HCT116 (cell line): Measurements from ENCODE around the gene PLEKHA5. TPM values are rescaled to one million over a fixed set of nuclear protein-coding genes. Genes with fewer than 3 reads are reported as not detected.

Source experiments
- ATAC-seq: fragments of 200-7000 bp; cut with Tn5 transposase; 2 replicates; pipeline ENCODE4 v1.9.1; 2020; ENCODE audit warnings: mild to moderate bottlenecking, moderate library complexity
- BruUV-seq: library from RNA; stranded (reverse); fragments of 400-500 nt; replicated peaks from 2 replicates; lab custom pipeline; 2021; lab: Mats Ljungman, UMichigan
- CTCF ChIA-PET: fragments of 300-600 bp; sonication (Branson Sonifier 250); formaldehyde crosslinking; loops from one replicate; lab custom pipeline; 2021; ENCODE audit warnings: antibody characterized with exemption; lab: Charles Lee
- POLR2A ChIA-PET: fragments of 300-600, 350-600 bp; sonication (Branson Sonifier 250); formaldehyde crosslinking; loops from one replicate; lab custom pipeline; 2021; ENCODE audit warnings: antibody characterized with exemption; lab: Charles Lee
- RAD21 ChIA-PET, 2 experiments: fragments of 300-600 bp; sonication (Branson Sonifier 250); formaldehyde crosslinking; loops; one replicate each; lab custom pipeline; 2023; ENCODE audit warnings: low total read pairs in 2 of 2; ENCODE audit not compliant: uncharacterized antibody in 2 of 2, unreplicated experiment in 2 of 2, low non-redundant PET in 1 of 2; lab: Charles Lee
- DNase-seq: peaks from one replicate; pipeline ENCODE4 v3.0.0-alpha.2; 2010; ENCODE audit warnings: low read depth, low spot score
- H2AFZ ChIP-seq: fragments of 200-600 bp; shearing (Covaris generic), sonication (generic); 2 replicates; pipeline ENCODE4 v1.6.1; 2017; ENCODE audit warnings: low read depth, mixed run types, mixed read lengths, antibody characterized with exemption, low read length; ENCODE audit not compliant: poor library complexity, severe bottlenecking
- H3K27ac ChIP-seq: 2 replicates; pipeline ENCODE4 v1.5.1; 2012; ENCODE audit warnings: low read depth, low read length
- H3K27me3 ChIP-seq: fragments of 200-600 bp; sonication (generic); 2 replicates; pipeline ENCODE4 v1.6.1; 2016; ENCODE audit warnings: mixed run types, low read length, mixed read lengths; ENCODE audit not compliant: insufficient read depth
- H3K36me3 ChIP-seq, 2 experiments: fragments of 200-500 bp in 1 of 2; fragments of 200-600 bp in 1 of 2; sonication (Bioruptor generic) in 1 of 2; sonication (generic) in 1 of 2; 2 replicates each; pipeline versions ENCODE4 v1.5.1 to v1.6.1; 2014 to 2016; ENCODE audit warnings: low read length in 2 of 2, inconsistent platforms in 1 of 2, mixed read lengths in 1 of 2, mixed run types in 1 of 2; ENCODE audit not compliant: insufficient read depth in 2 of 2, control insufficient read depth in 1 of 2
- H3K4me1 ChIP-seq, 2 experiments: fragments of 200-600 bp in 1 of 2; sonication (generic) in 1 of 2; 2 replicates each; pipeline versions ENCODE4 v1.5.1 to v1.6.1; 2012 to 2017; ENCODE audit warnings: low read length in 2 of 2, inconsistent platforms in 1 of 2, mild to moderate bottlenecking in 1 of 2, mixed read lengths in 1 of 2, mixed run types in 1 of 2, moderate library complexity in 1 of 2; ENCODE audit not compliant: insufficient read depth in 2 of 2, control insufficient read depth in 1 of 2
- H3K4me2 ChIP-seq: fragments of 200-600 bp; sonication (generic); 2 replicates; pipeline ENCODE4 v1.6.1; 2017; ENCODE audit warnings: mixed run types, low read length, mixed read lengths
- H3K4me3 ChIP-seq, 2 experiments: fragments of 200-600 bp in 1 of 2; sonication (generic) in 1 of 2; replicated peaks in 1 of 2; 2 replicates each; pipeline ENCODE4 v1.5.1; 2011 to 2016; ENCODE audit warnings: low read length in 2 of 2, control low read depth in 1 of 2, low read depth in 1 of 2, mild to moderate bottlenecking in 1 of 2, mixed read lengths in 1 of 2, mixed run types in 1 of 2
- H3K79me2 ChIP-seq: fragments of 200-600 bp; sonication (generic); 2 replicates; pipeline ENCODE4 v1.6.1; 2017; ENCODE audit warnings: mild to moderate bottlenecking, mixed run types, low read length, moderate library complexity, mixed read lengths; ENCODE audit not compliant: insufficient read depth
- H3K9ac ChIP-seq: fragments of 200-600 bp; sonication (generic); 2 replicates; pipeline ENCODE4 v1.6.1; 2016; ENCODE audit warnings: low read length, mixed read lengths
- H3K9me2 ChIP-seq: fragments of 200-600 bp; sonication (generic), shearing (Covaris generic); 2 replicates; pipeline ENCODE4 v1.6.1; 2017; ENCODE audit warnings: mixed run types, mild to moderate bottlenecking, moderate library complexity; ENCODE audit not compliant: insufficient read depth
- H3K9me3 ChIP-seq, 2 experiments: fragments of 200-500 bp in 1 of 2; fragments of 200-600 bp in 1 of 2; sonication (Bioruptor generic) in 1 of 2; sonication (generic) in 1 of 2; 2 replicates each; pipeline ENCODE4 v1.6.1; 2014 to 2017; ENCODE audit warnings: low read length in 2 of 2, mixed read lengths in 2 of 2, inconsistent platforms in 1 of 2, low read depth in 1 of 2, mild to moderate bottlenecking in 1 of 2, mixed run types in 1 of 2, moderate library complexity in 1 of 2; ENCODE audit not compliant: control insufficient read depth in 1 of 2, insufficient read depth in 1 of 2
- H4K20me1 ChIP-seq: fragments of 200-600 bp; sonication (generic), shearing (Covaris generic); 2 replicates; pipeline ENCODE4 v1.6.1; 2017; ENCODE audit warnings: mixed run types, mild to moderate bottlenecking, moderate library complexity; ENCODE audit not compliant: insufficient read depth
- ELF1 ChIP-seq: IDR thresholded peaks from 2 replicates; pipeline ENCODE4 v1.6.1; 2012; ENCODE audit warnings: low read depth, borderline replicate concordance
- EZH2 ChIP-seq: fragments of 200-600 bp; sonication (generic); IDR thresholded peaks from 2 replicates; pipeline ENCODE4 v1.6.1; 2017; ENCODE audit warnings: antibody characterized with exemption, mixed run types
- EZH2phosphoT487 ChIP-seq: fragments of 200-600 bp; IDR thresholded peaks from 2 replicates; pipeline ENCODE4 v1.6.1; 2018; ENCODE audit warnings: antibody characterized with exemption, borderline replicate concordance
- JUND ChIP-seq: IDR thresholded peaks from 2 replicates; pipeline ENCODE4 v1.6.1; 2012
- POLR2AphosphoS5 ChIP-seq: IDR thresholded peaks from 2 replicates; pipeline ENCODE4 v1.6.1; 2011; ENCODE audit warnings: mild to moderate bottlenecking, low read depth, low read length, moderate library complexity
- RAD21 ChIP-seq: IDR thresholded peaks from 2 replicates; pipeline ENCODE4 v1.6.1; 2012; ENCODE audit warnings: low read depth, mild to moderate bottlenecking
- REST ChIP-seq: IDR thresholded peaks from 2 replicates; pipeline ENCODE4 v1.6.1; 2012; ENCODE audit warnings: low read depth
- YY1 ChIP-seq: IDR thresholded peaks from 2 replicates; pipeline ENCODE4 v1.6.1; 2011; ENCODE audit warnings: low read length, low read depth, moderate library complexity, mild to moderate bottlenecking; ENCODE audit not compliant: insufficient replicate concordance; ENCODE audit errors: extremely low read depth
- ZFX ChIP-seq: fragments of 450-650 bp; IDR thresholded peaks from 2 replicates; pipeline ENCODE4 v1.6.1; 2017
- ZNF274 ChIP-seq: fragments of 200-500 bp; sonication (Bioruptor generic); IDR thresholded peaks from 2 replicates; pipeline ENCODE4 v1.6.1; 2014; ENCODE audit warnings: mild to moderate bottlenecking, low read depth, low read length, inconsistent platforms
- intact Hi-C: fragments of 100-400 bp; cut with micrococcal nuclease; formaldehyde crosslinking; loops from 2 replicates; pipeline ENCODE4 v1.10.0; 2022
- total RNA-seq: library from RNA; stranded (reverse); gene quantifications from one replicate; pipeline ENCODE4 v1.2.1, GENCODE V29; 2021; ENCODE audit not compliant: unreplicated experiment
- TF ChIP-seq, protein P1 (sequence below): IDR thresholded peaks from 2 replicates; pipeline ENCODE4 v1.6.1; 2012
- TF ChIP-seq, protein P2 (sequence below): IDR thresholded peaks from 2 replicates; pipeline ENCODE4 v1.6.1; 2011; ENCODE audit warnings: mild to moderate bottlenecking, low read length, moderate library complexity; ENCODE audit not compliant: insufficient replicate concordance; ENCODE audit errors: extremely low read depth
- TF ChIP-seq, protein P3 (sequence below): IDR thresholded peaks from 2 replicates; pipeline ENCODE4 v1.6.1; 2012

Gene PLEKHA5
- total RNA-seq, 1 experiment from 2014 or later = 18.9 TPM

- no TSS peak for BruUV-seq
- no peaks in the 10 kb centered on the region for H3K4me1 ChIP-seq
- H3K9ac ChIP-seq = no peak overlapping the region
- no peak for DNase-seq
- intact Hi-C loops = no loop called here
- H3K79me2 ChIP-seq = peaks cover 14% of the 10 kb centered on the region
- H3K9me2 ChIP-seq = no peaks in the 10 kb centered on the region
- H3K9me3 ChIP-seq = no peaks in the 10 kb centered on the region
- H2AFZ ChIP-seq = no peak overlapping the region
- TF ChIP-seq RAD21 (no peak), JUND (no peak), ELF1 (no peak), EZH2 (no peak), POLR2AphosphoS5 (no peak), ZNF274 (no peak), ZFX (no peak), REST (no peak), YY1 (no peak), EZH2phosphoT487 (no peak)
- TF ChIP-seq, protein P1, sequence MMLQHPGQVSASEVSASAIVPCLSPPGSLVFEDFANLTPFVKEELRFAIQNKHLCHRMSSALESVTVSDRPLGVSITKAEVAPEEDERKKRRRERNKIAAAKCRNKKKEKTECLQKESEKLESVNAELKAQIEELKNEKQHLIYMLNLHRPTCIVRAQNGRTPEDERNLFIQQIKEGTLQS = no peak
- TF ChIP-seq, protein P2, sequence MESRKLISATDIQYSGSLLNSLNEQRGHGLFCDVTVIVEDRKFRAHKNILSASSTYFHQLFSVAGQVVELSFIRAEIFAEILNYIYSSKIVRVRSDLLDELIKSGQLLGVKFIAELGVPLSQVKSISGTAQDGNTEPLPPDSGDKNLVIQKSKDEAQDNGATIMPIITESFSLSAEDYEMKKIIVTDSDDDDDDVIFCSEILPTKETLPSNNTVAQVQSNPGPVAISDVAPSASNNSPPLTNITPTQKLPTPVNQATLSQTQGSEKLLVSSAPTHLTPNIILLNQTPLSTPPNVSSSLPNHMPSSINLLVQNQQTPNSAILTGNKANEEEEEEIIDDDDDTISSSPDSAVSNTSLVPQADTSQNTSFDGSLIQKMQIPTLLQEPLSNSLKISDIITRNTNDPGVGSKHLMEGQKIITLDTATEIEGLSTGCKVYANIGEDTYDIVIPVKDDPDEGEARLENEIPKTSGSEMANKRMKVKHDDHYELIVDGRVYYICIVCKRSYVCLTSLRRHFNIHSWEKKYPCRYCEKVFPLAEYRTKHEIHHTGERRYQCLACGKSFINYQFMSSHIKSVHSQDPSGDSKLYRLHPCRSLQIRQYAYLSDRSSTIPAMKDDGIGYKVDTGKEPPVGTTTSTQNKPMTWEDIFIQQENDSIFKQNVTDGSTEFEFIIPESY = no peak
- TF ChIP-seq, protein P3, sequence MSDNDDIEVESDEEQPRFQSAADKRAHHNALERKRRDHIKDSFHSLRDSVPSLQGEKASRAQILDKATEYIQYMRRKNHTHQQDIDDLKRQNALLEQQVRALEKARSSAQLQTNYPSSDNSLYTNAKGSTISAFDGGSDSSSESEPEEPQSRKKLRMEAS = no peak
- ChIA-PET RAD21 (no interaction called here), CTCF (no interaction called here), POLR2A (no interaction called here)
- no peak overlapping the region for H3K4me3 ChIP-seq
- H4K20me1 ChIP-seq = no peaks in the 10 kb centered on the region; the same call in 1 of the 2 replicates
- H3K27me3 ChIP-seq = no peaks in the 10 kb centered on the region
- H3K4me2 ChIP-seq = no peak overlapping the region
- H3K27ac ChIP-seq = no peak overlapping the region
- no peaks in the 10 kb centered on the region for H3K36me3 ChIP-seq
- no peak for ATAC-seq
Observed at GRCh38 chr12:19208456-19208855, 78.9 kb downstream of the PLEKHA5 start.
